Ishikawa (cell line): Measurements from ENCODE around the gene SATB2.

ENCODE experiments used
- CEBPB ChIP-seq: IDR thresholded peaks from 2 replicates; pipeline ENCODE4 v1.6.1; 2012
- CREB1 ChIP-seq: IDR thresholded peaks from 2 replicates; pipeline ENCODE4 v1.6.1; 2012; ENCODE audit warnings: low read depth
- EGR1 ChIP-seq: IDR thresholded peaks from 2 replicates; pipeline ENCODE4 v1.6.1; 2012
- EP300 ChIP-seq: IDR thresholded peaks from 2 replicates; pipeline ENCODE4 v1.6.1; 2012; ENCODE audit warnings: borderline replicate concordance
- FOXM1 ChIP-seq: IDR thresholded peaks from 2 replicates; pipeline ENCODE4 v1.6.1; 2012; ENCODE audit warnings: low read depth, borderline replicate concordance
- MAX ChIP-seq: IDR thresholded peaks from 2 replicates; pipeline ENCODE4 v1.6.1; 2012
- NFIC ChIP-seq: IDR thresholded peaks from 2 replicates; pipeline ENCODE4 v1.6.1; 2012
- RAD21 ChIP-seq: IDR thresholded peaks from 2 replicates; pipeline ENCODE4 v1.6.1; 2012; ENCODE audit warnings: low read depth
- REST ChIP-seq: IDR thresholded peaks from 2 replicates; pipeline ENCODE4 v1.6.1; 2012; ENCODE audit warnings: low read depth, mild to moderate bottlenecking
- TAF1 ChIP-seq: IDR thresholded peaks from 2 replicates; pipeline ENCODE4 v1.6.1; 2012; ENCODE audit warnings: low read depth, mild to moderate bottlenecking
- TCF12 ChIP-seq: IDR thresholded peaks from 2 replicates; pipeline ENCODE4 v1.6.1; 2012; ENCODE audit warnings: low read depth
- TEAD4 ChIP-seq: IDR thresholded peaks from 2 replicates; pipeline ENCODE4 v1.6.1; 2012
- USF1 ChIP-seq: IDR thresholded peaks from 2 replicates; pipeline ENCODE4 v1.6.1; 2012
- YY1 ChIP-seq: IDR thresholded peaks from 2 replicates; pipeline ENCODE4 v1.6.1; 2012; ENCODE audit warnings: low read depth
- ZBTB7A ChIP-seq: IDR thresholded peaks from 2 replicates; pipeline ENCODE4 v1.6.1; 2012; ENCODE audit warnings: low read depth

Gene SATB2

GRCh38 chr2:199424160-199424559 lies 33.6 kb downstream of the SATB2 start:
- TF ChIP-seq YY1 (no peak), TAF1 (no peak), RAD21 (no peak), TCF12 (no peak), FOXM1 (no peak), TEAD4 (no peak), ZBTB7A (no peak), EP300 (no peak), EGR1 (no peak), CREB1 (no peak), MAX (no peak), NFIC (no peak), USF1 (no peak), REST (no peak), CEBPB (no peak)

GRCh38 chr2:199419428-199419827 lies 38.3 kb downstream of the SATB2 start:
- TF ChIP-seq FOXM1 (no peak), NFIC (no peak), RAD21 (no peak), EGR1 (no peak), TEAD4 (no peak), YY1 (no peak), REST (no peak), EP300 (no peak), TAF1 (no peak), TCF12 (no peak), CREB1 (no peak), CEBPB (no peak), ZBTB7A (no peak), MAX (no peak), USF1 (no peak)

- TF ChIP-seq YY1 (no peak), TAF1 (no peak), EGR1 (no peak), FOXM1 (no peak), CREB1 (no peak), NFIC (no peak), REST (no peak), EP300 (no peak), RAD21 (no peak), CEBPB (no peak), TEAD4 (no peak), MAX (no peak), ZBTB7A (no peak), USF1 (no peak), TCF12 (no peak)
These were observed 43.3 kb downstream of the SATB2 start for GRCh38 chr2:199414465-199414864.

GRCh38 chr2:199414001-199414400 lies 43.7 kb downstream of the SATB2 start:
- TF ChIP-seq YY1 (no peak), USF1 (no peak), MAX (no peak), TEAD4 (no peak)
